Neural cell (in vitro differentiated cells): ENCODE results near the gene CNTFR.

Source experiments
- EZH2 ChIP-seq: fragments of 200-600, 300-800 bp; shearing (Covaris generic), sonication (generic); IDR thresholded peaks from 2 replicates; pipeline ENCODE4 v1.6.1; 2014; ENCODE audit warnings: antibody characterized with exemption, low read length, borderline replicate concordance, mild to moderate bottlenecking; ENCODE audit not compliant: insufficient read depth, poor library complexity, severe bottlenecking
- POLR2AphosphoS5 ChIP-seq: IDR thresholded peaks from 2 replicates; pipeline ENCODE4 v1.6.1; 2012
- RAD21 ChIP-seq: fragments of 450-650 bp; conservative IDR thresholded peaks from 2 replicates; pipeline ENCODE4 v1.6.1; 2014; ENCODE audit warnings: antibody characterized with exemption, mild to moderate bottlenecking, moderate library complexity
- TF ChIP-seq, protein P1 (sequence below): fragments of 450-650 bp; IDR thresholded peaks from 2 replicates; pipeline ENCODE4 v1.5.1; 2014; ENCODE audit warnings: antibody characterized with exemption, mild to moderate bottlenecking, moderate library complexity; ENCODE audit not compliant: poor library complexity, severe bottlenecking

DNA sequence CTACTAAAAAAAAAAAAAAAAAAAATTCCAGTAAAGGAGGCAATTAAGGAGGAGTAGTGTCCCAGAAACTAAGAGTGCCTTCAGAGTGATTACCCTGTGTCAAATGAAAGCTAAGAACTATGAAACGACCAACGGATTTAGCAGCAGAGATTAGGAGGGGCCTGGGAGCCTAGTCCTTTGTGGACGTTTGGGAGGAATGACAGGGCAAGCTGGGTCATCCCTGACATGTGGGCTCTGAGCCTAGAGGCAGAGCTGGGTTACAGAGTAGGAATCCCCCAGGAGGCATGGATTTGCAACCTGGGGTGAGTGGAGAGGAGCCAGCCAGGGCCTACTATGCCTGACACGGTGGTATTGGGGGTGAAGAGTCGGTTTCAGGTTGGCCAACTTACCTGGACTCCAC, 43.6 kb upstream of the CNTFR start:
- TF ChIP-seq POLR2AphosphoS5, result no peak
- TF ChIP-seq, protein P1, sequence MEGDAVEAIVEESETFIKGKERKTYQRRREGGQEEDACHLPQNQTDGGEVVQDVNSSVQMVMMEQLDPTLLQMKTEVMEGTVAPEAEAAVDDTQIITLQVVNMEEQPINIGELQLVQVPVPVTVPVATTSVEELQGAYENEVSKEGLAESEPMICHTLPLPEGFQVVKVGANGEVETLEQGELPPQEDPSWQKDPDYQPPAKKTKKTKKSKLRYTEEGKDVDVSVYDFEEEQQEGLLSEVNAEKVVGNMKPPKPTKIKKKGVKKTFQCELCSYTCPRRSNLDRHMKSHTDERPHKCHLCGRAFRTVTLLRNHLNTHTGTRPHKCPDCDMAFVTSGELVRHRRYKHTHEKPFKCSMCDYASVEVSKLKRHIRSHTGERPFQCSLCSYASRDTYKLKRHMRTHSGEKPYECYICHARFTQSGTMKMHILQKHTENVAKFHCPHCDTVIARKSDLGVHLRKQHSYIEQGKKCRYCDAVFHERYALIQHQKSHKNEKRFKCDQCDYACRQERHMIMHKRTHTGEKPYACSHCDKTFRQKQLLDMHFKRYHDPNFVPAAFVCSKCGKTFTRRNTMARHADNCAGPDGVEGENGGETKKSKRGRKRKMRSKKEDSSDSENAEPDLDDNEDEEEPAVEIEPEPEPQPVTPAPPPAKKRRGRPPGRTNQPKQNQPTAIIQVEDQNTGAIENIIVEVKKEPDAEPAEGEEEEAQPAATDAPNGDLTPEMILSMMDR, result no peak
- TF ChIP-seq RAD21, result no peak
- no peak for TF ChIP-seq EZH2
